Panc1 (cell line): ENCODE data around the gene KDM1B.

ENCODE experiments used
- CTCF ChIP-seq: fragments of 450-650 bp; IDR thresholded peaks from 2 replicates; pipeline ENCODE4 v1.5.1; 2017; ENCODE audit warnings: mild to moderate bottlenecking
- POLR2AphosphoS5 ChIP-seq: IDR thresholded peaks from 2 replicates; pipeline ENCODE4 v1.6.1; 2012; ENCODE audit warnings: mild to moderate bottlenecking, low read depth, low read length, moderate library complexity
- REST ChIP-seq, 2 experiments: IDR thresholded peaks; 2 replicates each; pipeline ENCODE4 v1.6.1; 2011 to 2012; ENCODE audit warnings: low read depth in 2 of 2, control low read depth in 1 of 2, low read length in 1 of 2, mild to moderate bottlenecking in 1 of 2, moderate library complexity in 1 of 2; ENCODE audit not compliant: insufficient read depth in 1 of 2
- SIN3A ChIP-seq: IDR thresholded peaks from 2 replicates; pipeline ENCODE4 v1.6.1; 2012; ENCODE audit warnings: low read depth, mild to moderate bottlenecking, low read length, moderate library complexity, borderline replicate concordance; ENCODE audit not compliant: insufficient read depth

GRCh38 chr6:18135171-18135570, 20.1 kb upstream of the KDM1B start:
- TF ChIP-seq CTCF (no peak), POLR2AphosphoS5 (no peak), REST (IDR thresholded peaks at IDR 0.05; ENCODE audit: insufficient read depth in 1 of 2, low read depth in 2 of 2, low read length in 1 of 2) (no peak), SIN3A (no peak)
